Measurements from ENCODE around the gene ADGRG7.

Gene ADGRG7

GRCh38 chr3:100697172-100697571 is 87.8 kb downstream of the ADGRG7 start:
- no peak for DNase-seq (ENCODE audit: insufficient read length, low spot score)
- FAIRE-seq: no peak

- no peak for DNase-seq (ENCODE audit: insufficient read length, low spot score)
- no peak for FAIRE-seq
Measured at GRCh38 chr3:100697723-100698285, 88.4 kb downstream of the ADGRG7 start.

GRCh38 chr3:100698736-100699135 is 89.3 kb downstream of the ADGRG7 start:
- FAIRE-seq (no peak), DNase-seq (ENCODE audit: insufficient read length, low spot score) (no peak)

GRCh38 chr3:100700708-100701107 is 91.3 kb downstream of the ADGRG7 start:
- no peak for DNase-seq (ENCODE audit: insufficient read length, low spot score)
- FAIRE-seq: no peak

GRCh38 chr3:100702082-100702979 is 92.9 kb downstream of the ADGRG7 start:
- no peak for DNase-seq (ENCODE audit: insufficient read length, low spot score)
- no peak for FAIRE-seq

GRCh38 chr3:100702980-100703345 is 93.6 kb downstream of the ADGRG7 start:
- DNase-seq (ENCODE audit: insufficient read length, low spot score) (no peak), FAIRE-seq (no peak)

GRCh38 chr3:100703865-100704264 is 94.5 kb downstream of the ADGRG7 start:
- no peak for FAIRE-seq
- no peak for DNase-seq (ENCODE audit: insufficient read length, low spot score)

- FAIRE-seq (no peak), DNase-seq (ENCODE audit: insufficient read length, low spot score) (no peak)
Measured at GRCh38 chr3:100706365-100706764, 97.0 kb downstream of the ADGRG7 start.

GRCh38 chr3:100708644-100708988 is 99.2 kb downstream of the ADGRG7 start:
- FAIRE-seq (no peak), DNase-seq (ENCODE audit: insufficient read length, low spot score) (no peak)

- FAIRE-seq (peak; percentile 97), DNase-seq (ENCODE audit: insufficient read length, low spot score) (peak; percentile 99)
Measured at GRCh38 chr3:100708989-100709841, 99.8 kb downstream of the ADGRG7 start, which contains the start of gene TFG. Gene TFG, plus strand, starts transcription at chr3:100709494. Its CDS starts 4,192 bp downstream, at chr3:100713686.

- no peak for FAIRE-seq
- DNase-seq (ENCODE audit: insufficient read length, low spot score): peak; percentile 19
Measured at GRCh38 chr3:100709842-100710260, 100.5 kb downstream of the ADGRG7 start.

GRCh38 chr3:100710261-100710968 is 101.0 kb downstream of the ADGRG7 start:
- DNase-seq (ENCODE audit: insufficient read length, low spot score): peak; percentile 45

GRCh38 chr3:100715176-100715575 is 105.8 kb downstream of the ADGRG7 start:
- FAIRE-seq (no peak), DNase-seq (ENCODE audit: insufficient read length, low spot score) (no peak)

More at GRCh38 chr3:100710261-100710968, 101.0 kb downstream of the ADGRG7 start:
- FAIRE-seq: no peak

GRCh38 chr3:100717063-100717462 is 107.7 kb downstream of the ADGRG7 start:
- DNase-seq (ENCODE audit: insufficient read length, low spot score) (no peak), FAIRE-seq (no peak)

GRCh38 chr3:100717637-100718487 is 108.5 kb downstream of the ADGRG7 start:
- no peak for FAIRE-seq
- no peak for DNase-seq (ENCODE audit: insufficient read length, low spot score)

- FAIRE-seq (no peak), DNase-seq (ENCODE audit: insufficient read length, low spot score) (no peak)
Measured at GRCh38 chr3:100719136-100719535, 109.7 kb downstream of the ADGRG7 start.

GRCh38 chr3:100720426-100720825 is 111.0 kb downstream of the ADGRG7 start:
- FAIRE-seq: no peak

GRCh38 chr3:100725935-100726513 is 116.6 kb downstream of the ADGRG7 start:
- no peak for DNase-seq (ENCODE audit: insufficient read length, low spot score)
- no peak for FAIRE-seq

More at GRCh38 chr3:100720426-100720825, 111.0 kb downstream of the ADGRG7 start:
- DNase-seq (ENCODE audit: insufficient read length, low spot score): no peak

GRCh38 chr3:100726706-100727105 is 117.3 kb downstream of the ADGRG7 start:
- no peak for FAIRE-seq
- no peak for DNase-seq (ENCODE audit: insufficient read length, low spot score)

All from HTR-8/SVneo (cell line).